GM18951 (cell line): ENCODE results near the gene TMEM244.
"Not testable (repeated sequence)": the region's sequence is repeated elsewhere in the genome, so short reads cannot be mapped to it uniquely, and the experiment has no call there.

Source experiments
- POLR2A ChIP-seq: IDR thresholded peaks from 4 replicates; pipeline ENCODE4 v1.6.1; 2011; ENCODE audit warnings: mild to moderate bottlenecking; ENCODE audit not compliant: insufficient read length, insufficient read depth; ENCODE audit errors: extremely low read depth
- in situ Hi-C: fragments of 300-500 bp; cut with MboI; formaldehyde crosslinking; loops from one replicate; pipeline ENCODE4 v1.12.0; 2022; ENCODE audit warnings: low sequenced_read_pairs, mixed read lengths, inconsistent platforms; ENCODE audit not compliant: unreplicated experiment

The TMEM244 gene

DNA sequence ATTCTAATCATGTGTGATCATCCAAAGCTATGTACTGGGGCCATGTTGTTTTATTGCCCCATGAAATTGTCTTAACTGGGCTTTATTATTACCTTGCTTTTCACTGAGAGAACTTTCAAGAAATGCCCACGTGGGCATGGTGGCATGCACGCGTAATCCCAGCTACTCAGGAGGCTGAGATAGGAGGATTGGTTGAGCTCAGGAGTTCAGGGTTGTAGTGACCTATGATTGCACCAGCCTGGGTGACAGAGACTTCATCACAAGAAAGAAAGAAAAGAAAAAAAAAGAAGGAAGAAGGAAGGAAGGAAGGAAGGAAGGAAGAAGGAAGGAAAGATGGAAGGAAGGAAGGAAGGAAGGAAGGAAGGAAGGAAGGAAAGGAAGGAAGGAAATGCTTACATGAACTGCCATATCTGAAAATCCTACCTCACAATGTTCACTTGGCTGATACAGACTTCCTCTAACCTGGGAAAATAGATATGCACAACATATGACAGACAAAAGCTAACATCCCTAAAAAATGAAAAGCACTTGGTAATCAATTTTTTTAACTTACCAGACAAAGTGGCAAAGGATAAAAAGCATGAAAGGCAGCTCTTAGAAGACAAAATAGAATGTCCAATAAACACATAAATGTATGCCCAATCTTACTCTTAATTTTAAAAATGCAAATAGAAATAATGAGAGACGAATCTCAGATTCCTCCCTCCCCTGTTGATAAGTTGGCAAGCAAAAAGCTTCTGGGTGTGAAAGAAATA lies 25.5 kb upstream of the TMEM244 start:
- in situ Hi-C loops, result no loop called here
- TF ChIP-seq POLR2A, result no peak

DNA sequence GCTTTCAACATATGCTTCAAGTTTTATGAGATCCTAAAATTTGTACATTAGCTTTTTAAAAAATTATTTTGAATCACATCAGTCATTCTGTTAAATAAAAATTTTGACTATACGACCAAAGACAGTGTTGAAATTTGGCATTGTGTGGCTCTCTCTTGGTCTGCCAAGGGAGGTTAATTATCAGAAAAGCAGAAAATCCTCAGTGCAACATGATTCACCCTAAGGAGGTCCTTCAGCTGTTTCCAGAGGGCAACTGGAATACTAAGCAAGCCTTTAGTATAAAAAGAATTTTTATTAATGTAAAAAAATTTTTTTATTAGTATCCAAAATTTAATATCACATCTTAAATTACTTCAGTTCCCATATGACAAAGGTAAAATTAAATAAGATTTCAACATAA lies 23.1 kb upstream of the TMEM244 start:
- TF ChIP-seq POLR2A, result no peak
- in situ Hi-C loops, result no loop called here

GRCh38 chr6:129882510-129883023 lies 21.5 kb upstream of the TMEM244 start:
- in situ Hi-C loops, result no loop called here
- TF ChIP-seq POLR2A, result no peak

GRCh38 chr6:129877894-129878293 lies 16.8 kb upstream of the TMEM244 start:
- in situ Hi-C loops, result not testable (repeated sequence)

DNA sequence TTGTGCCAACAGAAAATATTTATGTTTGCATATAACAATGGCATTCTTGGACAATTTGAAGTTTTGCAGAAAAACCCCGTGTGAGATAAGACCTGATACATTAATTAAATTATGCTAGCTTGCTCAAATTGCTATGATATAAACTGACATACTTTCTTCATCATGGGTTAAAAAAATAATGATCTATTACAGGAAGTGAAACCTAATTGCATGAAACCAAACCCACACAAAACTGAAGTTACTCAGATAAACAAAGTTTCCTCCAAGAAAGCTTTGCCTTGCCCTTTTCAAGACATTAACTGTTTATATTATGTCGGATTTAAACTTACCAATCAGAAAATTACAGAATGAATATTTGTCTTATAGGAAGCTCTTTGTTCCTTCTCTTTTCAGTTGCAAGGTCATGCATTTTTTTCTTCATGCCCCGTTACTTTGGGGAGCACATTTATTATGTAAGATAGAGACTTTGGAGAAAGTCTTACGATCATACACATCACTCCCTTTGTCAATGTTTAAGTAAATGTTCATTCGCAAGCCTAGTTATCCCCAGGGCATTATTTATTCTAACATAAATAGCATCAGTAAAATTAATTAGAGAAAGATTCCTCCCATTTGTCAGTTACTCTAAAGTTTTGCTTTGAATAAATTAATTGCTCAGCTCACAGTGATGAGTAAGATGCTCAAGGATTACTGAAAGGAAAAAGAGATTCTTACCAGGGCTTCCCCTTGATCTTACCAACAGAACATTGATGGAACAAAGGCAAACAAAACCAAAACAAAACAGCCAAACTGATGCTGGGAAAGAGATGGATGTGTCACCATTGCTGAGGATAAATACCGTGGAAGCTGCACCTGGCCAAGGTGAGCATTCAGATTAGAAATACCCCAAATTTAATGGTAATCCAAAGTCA lies 14.8 kb upstream of the TMEM244 start:
- no peak for TF ChIP-seq POLR2A
- in situ Hi-C loops, result no loop called here

- TF ChIP-seq POLR2A, result no peak
- in situ Hi-C loops, result no loop called here
Observed at GRCh38 chr6:129874837-129875236, 13.7 kb upstream of the TMEM244 start.

- in situ Hi-C loops, result no loop called here
- TF ChIP-seq POLR2A, result no peak
Observed at GRCh38 chr6:129872586-129872985, 11.5 kb upstream of the TMEM244 start.

DNA sequence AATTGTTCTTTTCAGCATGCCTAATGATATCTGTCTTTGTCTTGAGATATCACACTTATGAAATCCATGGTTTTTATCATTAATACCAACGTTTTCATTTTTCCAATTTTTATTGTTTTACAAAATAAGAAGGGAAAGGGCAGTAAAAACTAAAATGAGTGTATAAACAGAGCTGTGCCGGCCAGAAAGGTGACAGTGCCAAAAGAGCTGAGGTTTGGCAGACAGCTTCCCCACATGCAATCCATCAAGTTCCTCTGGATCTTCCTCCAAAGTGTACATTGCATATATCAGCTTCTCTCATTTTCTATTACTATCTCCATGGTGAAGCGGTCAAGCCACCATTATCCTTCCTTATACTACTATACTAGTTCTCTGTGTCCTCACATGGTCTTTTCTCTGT lies 10.1 kb upstream of the TMEM244 start:
- in situ Hi-C loops, result no loop called here
- no peak for TF ChIP-seq POLR2A

DNA sequence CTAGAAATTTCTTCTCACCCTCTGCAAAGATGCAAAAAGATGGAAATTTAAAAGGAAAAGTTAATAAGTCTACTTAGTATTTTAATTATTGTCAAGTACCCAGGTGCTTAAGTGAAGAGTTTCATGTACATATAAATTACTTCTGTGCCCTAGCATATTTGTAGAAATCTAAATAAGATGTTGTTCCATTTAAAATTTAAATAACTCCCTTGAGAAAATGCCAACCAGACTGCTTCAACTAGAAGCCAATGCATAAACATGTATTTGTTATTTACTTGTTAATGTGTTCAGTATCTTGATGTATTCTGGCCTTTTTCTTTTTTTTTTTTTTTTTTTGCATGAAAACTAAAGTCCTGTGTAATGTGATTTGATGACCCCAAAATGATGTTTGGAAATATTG lies 6.3 kb upstream of the TMEM244 start:
- in situ Hi-C loops, result no loop called here
- no peak for TF ChIP-seq POLR2A

GRCh38 chr6:129866688-129867087 lies 5.6 kb upstream of the TMEM244 start:
- no peak for TF ChIP-seq POLR2A

GRCh38 chr6:129866256-129866655 lies 5.1 kb upstream of the TMEM244 start:
- in situ Hi-C loops, result no loop called here
- TF ChIP-seq POLR2A, result no peak

More at GRCh38 chr6:129866688-129867087, 5.6 kb upstream of the TMEM244 start:
- in situ Hi-C loops, result no loop called here

GRCh38 chr6:129865013-129865412 lies 3.9 kb upstream of the TMEM244 start:
- in situ Hi-C loops, result no loop called here

GRCh38 chr6:129863664-129864063 lies 2.5 kb upstream of the TMEM244 start:
- TF ChIP-seq POLR2A, result no peak
- in situ Hi-C loops, result no loop called here

More at GRCh38 chr6:129865013-129865412, 3.9 kb upstream of the TMEM244 start:
- no peak for TF ChIP-seq POLR2A
